IMR-90 (cell line): ENCODE data around the gene CACUL1. TPM values are rescaled to one million over a fixed set of nuclear protein-coding genes. Genes with fewer than 3 reads are reported as not detected.

ENCODE experiments used
- ATAC-seq: fragments of 200-7000 bp; cut with Tn5 transposase; 2 replicates; pipeline ENCODE4 v1.9.1; 2020; ENCODE audit warnings: low read depth, mild to moderate bottlenecking, moderate library complexity
- BruUV-seq: library from RNA; stranded (reverse); fragments of 400-500 nt; replicated peaks from 2 replicates; lab custom pipeline; 2021; lab: Mats Ljungman, UMichigan
- CTCF ChIA-PET: fragments of 300-600 bp; formaldehyde crosslinking; extraction: SDS; loops from one replicate; lab custom pipeline; 2021; ENCODE audit warnings: antibody characterized with exemption; lab: Yijun Ruan, JAX
- POLR2A ChIA-PET: fragments of 300-600 bp; sonication (Branson Sonifier 250); formaldehyde crosslinking; loops from one replicate; lab custom pipeline; 2022; ENCODE audit warnings: antibody characterized with exemption; ENCODE audit not compliant: unreplicated experiment; lab: Charles Lee
- DNase-seq: peaks from one replicate; pipeline ENCODE4 v3.0.0; 2013
- H2AFZ ChIP-seq: replicated peaks from 2 replicates; pipeline ENCODE3; 2013; ENCODE audit warnings: low read length, mild to moderate bottlenecking; ENCODE audit not compliant: poor library complexity
- H2AK5ac ChIP-seq: 2 replicates; pipeline ENCODE4 v1.6.1; 2013; ENCODE audit warnings: low read depth, low read length, inconsistent platforms
- H2AK9ac ChIP-seq: replicated peaks from 2 replicates; pipeline ENCODE3; 2013; ENCODE audit warnings: mild to moderate bottlenecking, low read depth, low read length, moderate library complexity; ENCODE audit not compliant: poor library complexity
- H2BK120ac ChIP-seq: 2 replicates; pipeline ENCODE4 v1.6.1; 2013; ENCODE audit warnings: low read depth, low read length, inconsistent platforms
- H2BK15ac ChIP-seq: 3 replicates; pipeline ENCODE4 v1.6.1; 2013; ENCODE audit warnings: low read depth, low read length, inconsistent platforms
- H2BK20ac ChIP-seq: 2 replicates; pipeline ENCODE4 v1.6.1; 2013; ENCODE audit warnings: low read depth, mild to moderate bottlenecking, inconsistent platforms, low read length, moderate library complexity
- H2BK5ac ChIP-seq: 2 replicates; pipeline ENCODE4 v1.6.1; 2013; ENCODE audit warnings: mild to moderate bottlenecking, low read depth, low read length, inconsistent platforms; ENCODE audit not compliant: poor library complexity, severe bottlenecking
- H3K14ac ChIP-seq: replicated peaks from 2 replicates; pipeline ENCODE4 v1.6.1; 2013; ENCODE audit warnings: low read depth, low read length, inconsistent platforms
- H3K18ac ChIP-seq: 2 replicates; pipeline ENCODE4 v1.6.1; 2013; ENCODE audit warnings: low read depth, low read length, control low read depth
- H3K23ac ChIP-seq: 2 replicates; pipeline ENCODE4 v1.6.1; 2013; ENCODE audit warnings: low read depth, low read length, inconsistent platforms
- H3K27ac ChIP-seq: 2 replicates; pipeline ENCODE4 v1.5.1; 2013; ENCODE audit warnings: mild to moderate bottlenecking, control low read depth, low read length; ENCODE audit not compliant: insufficient read depth
- H3K27me3 ChIP-seq: 2 replicates; pipeline ENCODE4 v1.6.1; 2013; ENCODE audit warnings: low read length; ENCODE audit not compliant: control insufficient read depth, insufficient read depth
- H3K36me3 ChIP-seq: 2 replicates; pipeline ENCODE4 v1.6.1; 2013; ENCODE audit warnings: low read length, mixed read lengths; ENCODE audit not compliant: control insufficient read depth, insufficient read depth
- H3K4ac ChIP-seq: 2 replicates; pipeline ENCODE4 v1.6.1; 2013; ENCODE audit warnings: low read depth, low read length, inconsistent platforms
- H3K4me1 ChIP-seq: 2 replicates; pipeline ENCODE4 v1.6.1; 2013; ENCODE audit warnings: low read length, mixed read lengths; ENCODE audit not compliant: control insufficient read depth, insufficient read depth
- H3K4me2 ChIP-seq: 2 replicates; pipeline ENCODE4 v1.6.1; 2013; ENCODE audit warnings: low read depth, mild to moderate bottlenecking, control low read depth, low read length, moderate library complexity
- H3K4me3 ChIP-seq: 2 replicates; pipeline ENCODE4 v1.5.1; 2013; ENCODE audit warnings: low read depth, mild to moderate bottlenecking, control low read depth, low read length, moderate library complexity; ENCODE audit not compliant: insufficient read depth
- H3K56ac ChIP-seq: 2 replicates; pipeline ENCODE4 v1.6.1; 2013; ENCODE audit warnings: low read length, inconsistent platforms; ENCODE audit not compliant: insufficient read depth; ENCODE audit errors: extremely low read depth
- H3K79me1 ChIP-seq, 2 experiments: 2 replicates each; pipeline ENCODE4 v1.6.1; 2013; ENCODE audit warnings: low read length in 2 of 2, inconsistent platforms in 1 of 2, low read depth in 1 of 2
- H3K9ac ChIP-seq: 2 replicates; pipeline ENCODE4 v1.6.1; 2013; ENCODE audit warnings: low read depth, low read length, control low read depth
- H3K9me1 ChIP-seq: 2 replicates; pipeline ENCODE4 v1.6.1; 2013; ENCODE audit warnings: low read length, inconsistent platforms; ENCODE audit not compliant: insufficient read depth
- H3K9me3 ChIP-seq: 2 replicates; pipeline ENCODE4 v1.6.1; 2013; ENCODE audit warnings: low read length; ENCODE audit not compliant: control insufficient read depth, insufficient read depth
- H4K20me1 ChIP-seq: 2 replicates; pipeline ENCODE4 v1.6.1; 2013; ENCODE audit warnings: low read length, inconsistent platforms; ENCODE audit not compliant: insufficient read depth
- H4K5ac ChIP-seq: 2 replicates; pipeline ENCODE4 v1.6.1; 2013; ENCODE audit warnings: mild to moderate bottlenecking, low read depth, low read length, control low read depth
- H4K8ac ChIP-seq, 2 experiments: 2 replicates each; pipeline ENCODE4 v1.6.1; 2013; ENCODE audit warnings: low read depth in 2 of 2, low read length in 2 of 2, control low read depth in 1 of 2, inconsistent platforms in 1 of 2
- H4K91ac ChIP-seq: 2 replicates; pipeline ENCODE4 v1.6.1; 2013; ENCODE audit warnings: low read depth, low read length, inconsistent platforms; ENCODE audit not compliant: insufficient read depth
- CEBPB ChIP-seq: IDR thresholded peaks from 2 replicates; pipeline ENCODE4 v1.6.1; 2012; ENCODE audit warnings: low read depth, low read length, improper control_type of control experiment
- MXI1 ChIP-seq: IDR thresholded peaks from 2 replicates; pipeline ENCODE4 v1.6.1; 2012; ENCODE audit warnings: low read depth, mild to moderate bottlenecking, low read length, moderate library complexity, borderline replicate concordance
- WGBS, 2 experiments: methylation state at CpG; one replicate each; pipeline versions ENCODE4 v1.1.5 to v1.1.7; 2013; ENCODE audit warnings: missing lambda C conversion rate in 2 of 2; ENCODE audit not compliant: insufficient read length in 1 of 2; ENCODE audit errors: extremely low coverage in 2 of 2; 5-methylcytosine and 5-hydroxymethylcytosine counted together
- dilution Hi-C: fragments of 300-500 bp; cut with HindIII; formaldehyde crosslinking; loops from one replicate; pipeline ENCODE4 v1.14.3; 2018; ENCODE audit warnings: low sequenced_read_pairs; ENCODE audit not compliant: unreplicated experiment
- in situ Hi-C: fragments of 300-500 bp; cut with MboI; formaldehyde crosslinking; loops from 3 replicates; pipeline ENCODE4 v1.14.3; 2019; ENCODE audit warnings: low sequenced_read_pairs, inconsistent platforms, mixed read lengths
- intact Hi-C: fragments of 100-400 bp; cut with micrococcal nuclease; formaldehyde crosslinking; loops from 2 replicates; pipeline ENCODE4 v1.10.0; 2022
- polyA plus RNA-seq, 3 experiments: library from polyadenylated mRNA; depleted of rRNA; stranded (reverse); fragments of >200 nt; gene quantifications; 2 replicates each; pipeline ENCODE4 v1.2.3, GENCODE V29; 2012; ENCODE audit warnings: low replicate concordance in 1 of 3
- total RNA-seq: library from RNA; depleted of rRNA; stranded (reverse); fragments of >200 nt; gene quantifications from 2 replicates; pipeline ENCODE4 v1.2.3, GENCODE V29; 2012

Gene CACUL1
- total and polyA plus RNA-seq, 2 of the 4 experiments (the other 2 are of a cell fraction) = 5.3 to 23.5 TPM

DNA sequence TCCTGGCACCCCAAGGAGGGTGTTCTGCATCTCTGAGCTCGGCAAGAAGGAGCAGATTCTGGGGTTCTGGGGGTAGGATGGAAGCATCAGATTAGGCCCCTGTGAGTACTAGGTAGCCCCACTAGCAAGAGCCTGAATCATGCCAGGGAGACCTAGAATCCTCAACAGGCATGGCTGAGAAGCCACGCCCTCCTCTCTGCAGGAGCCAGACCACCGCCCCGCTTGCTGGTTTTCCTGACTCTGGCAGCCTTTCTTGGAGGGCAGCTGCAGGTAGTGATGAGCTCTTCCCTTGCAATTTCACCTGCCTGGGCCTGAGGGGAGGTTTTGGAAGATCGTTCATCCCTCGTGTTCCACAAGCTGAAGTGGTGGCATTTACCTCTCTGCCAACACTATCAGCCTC, 90.4 kb downstream of the CACUL1 start:
- Histone ChIP-seq H3K23ac (no peak overlapping the region), H4K8ac (no peak overlapping the region), H3K4ac (no peak overlapping the region), H3K4me2 (no peak overlapping the region), H2BK15ac (no peak overlapping the region), H3K56ac (no peak overlapping the region), H2AK9ac (no peak overlapping the region), H2AFZ (no peak overlapping the region), H2AK5ac (no peak overlapping the region), H3K79me1 (no peaks in the 10 kb centered on the region), H3K4me3 (no peak overlapping the region), H3K9me1 (no peaks in the 10 kb centered on the region), H4K5ac (no peak overlapping the region), H2BK20ac (no peak overlapping the region), H3K27ac (no peak overlapping the region), H2BK120ac (no peak overlapping the region), H3K36me3 (no peaks in the 10 kb centered on the region), H3K18ac (no peak overlapping the region), H3K27me3 (peaks cover 5% of the 10 kb centered on the region), H3K9ac (no peak overlapping the region), H3K9me3 (no peaks in the 10 kb centered on the region), H2BK5ac (no peak overlapping the region), H3K14ac (no peak overlapping the region), H4K91ac (no peak overlapping the region), H4K20me1 (no peaks in the 10 kb centered on the region), H3K4me1 (no peaks in the 10 kb centered on the region)
- in situ Hi-C loops (no loop called here), intact Hi-C loops (no loop called here), dilution Hi-C loops (no loop called here)
- no TSS peak for BruUV-seq
- ATAC-seq (no peak), DNase-seq (no peak)
- TF ChIP-seq MXI1 = no peak
- no peak for TF ChIP-seq CEBPB
- POLR2A ChIA-PET = no interaction called here
- CTCF ChIA-PET = no interaction called here
- WGBS, 2 experiments = no CpG with 5 or more reads among the region's 6 CpGs
